ENCODE measurements around the gene KLHDC10.

- no peak for TF ChIP-seq EZH2phosphoT487 (IDR thresholded peaks at IDR 0.05; ENCODE audit: insufficient read depth, low read depth)
- TF ChIP-seq EZH2 (IDR thresholded peaks at IDR 0.05; ENCODE audit: insufficient read depth, poor library complexity, severe bottlenecking): no peak
Observed at GRCh38 chr7:130095812-130096211, 25.5 kb downstream of the KLHDC10 start.
